Measurements from ENCODE around the gene GDF11. TPM values are rescaled to one million over a fixed set of nuclear protein-coding genes. Genes with fewer than 3 reads are reported as not detected.
A peak's percentile ranks its signal among the peaks of the same experiment; 100 is the strongest.

Gene GDF11
- polyA plus RNA-seq, 1 of the 3 experiments (the other 2 are of a cell fraction): 9.4 TPM

GRCh38 chr12:55700255-55701018 is 42.5 kb upstream of the GDF11 start:
- Histone ChIP-seq H3K4me1 (ENCODE audit: control insufficient read depth in 1 of 2, insufficient read depth in 2 of 2, low read depth in 1 of 2, low read length in 1 of 2) (peaks cover 0 to 3% of the 10 kb centered on the region in 2 experiments; a peak in 1 of 4 replicates), H3K9ac (no peak overlapping the region), H3K4me3 (ENCODE audit: low read depth in 2 of 2, low read length in 1 of 2) (no peak overlapping the region), H3K27ac (ENCODE audit: low read depth in 2 of 2, low read length in 1 of 2) (no peak overlapping the region), H4K20me1 (ENCODE audit: insufficient read depth) (no peaks in the 10 kb centered on the region), H3K4me2 (no peak overlapping the region), H3K9me2 (no peaks in the 10 kb centered on the region), H2AFZ (ENCODE audit: low read depth) (no peak overlapping the region), H3K27me3 (ENCODE audit: insufficient read depth) (no peaks in the 10 kb centered on the region), H3K36me3 (replicated peaks in 1 of 2; ENCODE audit: control insufficient read depth in 1 of 2, insufficient read depth in 2 of 2, low read length in 1 of 2) (no peaks in the 10 kb centered on the region), H3F3A (replicated peaks; ENCODE audit: insufficient read depth) (no peaks in the 10 kb centered on the region), H3K9me3 (no peaks in the 10 kb centered on the region), H3K79me2 (ENCODE audit: insufficient read depth) (no peaks in the 10 kb centered on the region)
- POLR2A ChIA-PET: interaction anchor here (1.0 kb wide), 1 partner anchor 15 kb away, joined by 3 read pairs; the partner anchor contains the start of gene BLOC1S1
- CTCF ChIA-PET: interaction anchor here (0.9 to 2.0 kb wide), 3 partner anchors 12 to 54 kb away, joined by 3 to 5 read pairs (median 3); a partner anchor contains a TSS
- TF ChIP-seq ELF1 (IDR thresholded peaks at IDR 0.05): no peak
- no peak for TF ChIP-seq POLR2AphosphoS5 (IDR thresholded peaks at IDR 0.05; ENCODE audit: low read depth, low read length)
- no peak for TF ChIP-seq EZH2phosphoT487 (IDR thresholded peaks at IDR 0.05; ENCODE audit: borderline replicate concordance, low read depth)
- TF ChIP-seq FOXJ3 (CRISPR knock-in tag; IDR thresholded peaks at IDR 0.05): no peak
- no peak for TF ChIP-seq FOSL2 (IDR thresholded peaks at IDR 0.05; ENCODE audit: borderline replicate concordance, low read depth)
- peak; percentile 53 for DNase-seq
- 67% methylated on average over 10 of the region's 21 CpGs for WGBS (ENCODE audit: low lambda C conversion rate)

- Histone ChIP-seq H3K9ac (no peak overlapping the region), H3K4me3 (ENCODE audit: low read depth in 2 of 2, low read length in 1 of 2) (no peak overlapping the region), H3K4me1 (ENCODE audit: control insufficient read depth in 1 of 2, insufficient read depth in 2 of 2, low read depth in 1 of 2, low read length in 1 of 2) (peaks cover 6 to 11% of the 10 kb centered on the region in 2 experiments; a peak in 1 of 4 replicates), H4K20me1 (ENCODE audit: insufficient read depth) (no peaks in the 10 kb centered on the region), H3K27me3 (ENCODE audit: insufficient read depth) (no peaks in the 10 kb centered on the region), H3K4me2 (no peak overlapping the region), H3F3A (replicated peaks; ENCODE audit: insufficient read depth) (no peaks in the 10 kb centered on the region), H3K9me2 (no peaks in the 10 kb centered on the region), H3K79me2 (ENCODE audit: insufficient read depth) (no peaks in the 10 kb centered on the region), H2AFZ (ENCODE audit: low read depth) (no peak overlapping the region), H3K9me3 (no peaks in the 10 kb centered on the region), H3K27ac (ENCODE audit: low read depth in 2 of 2, low read length in 1 of 2) (no peak overlapping the region), H3K36me3 (replicated peaks in 1 of 2; ENCODE audit: control insufficient read depth in 1 of 2, insufficient read depth in 2 of 2, low read length in 1 of 2) (no peaks in the 10 kb centered on the region)
- TF ChIP-seq NFIC (IDR thresholded peaks at IDR 0.05; ENCODE audit: borderline replicate concordance) (no peak), MAX (IDR thresholded peaks at IDR 0.05; ENCODE audit: low read depth) (no peak), FOXM1 (IDR thresholded peaks at IDR 0.05; ENCODE audit: low read depth) (no peak), NRF1 (IDR thresholded peaks at IDR 0.05; ENCODE audit: low read depth, low read length) (no peak), FOSL2 (IDR thresholded peaks at IDR 0.05; ENCODE audit: borderline replicate concordance, low read depth) (no peak), RCOR1 (IDR thresholded peaks at IDR 0.05; ENCODE audit: low read length) (no peak), ZBTB33 (IDR thresholded peaks at IDR 0.05; ENCODE audit: borderline replicate concordance, low read depth) (no peak), RXRA (IDR thresholded peaks at IDR 0.05; ENCODE audit: borderline replicate concordance, low read depth) (no peak), SMC3 (IDR thresholded peaks at IDR 0.05; ENCODE audit: low read depth, low read length) (no peak), MEF2A (IDR thresholded peaks at IDR 0.05; ENCODE audit: borderline replicate concordance, low read depth) (no peak), TCF12 (IDR thresholded peaks at IDR 0.05) (no peak), GATA2 (CRISPR knock-in tag; IDR thresholded peaks at IDR 0.05) (no peak), SIN3A (IDR thresholded peaks at IDR 0.05; ENCODE audit: borderline replicate concordance, low read depth, low read length) (no peak), RAD21 (IDR thresholded peaks at IDR 0.05; ENCODE audit: low read length) (no peak), CHD2 (IDR thresholded peaks at IDR 0.05; ENCODE audit: low read length, partially characterized antibody) (no peak), USF1 (IDR thresholded peaks at IDR 0.05; ENCODE audit: borderline replicate concordance, low read depth) (no peak), ELF1 (IDR thresholded peaks at IDR 0.05) (no peak), IRF3 (IDR thresholded peaks at IDR 0.05; ENCODE audit: low read depth, low read length) (no peak), USF2 (IDR thresholded peaks at IDR 0.05; ENCODE audit: borderline replicate concordance, low read depth, low read length) (no peak)
- ChIA-PET CTCF (interaction anchor here (1.3 to 2.4 kb wide), 2 partner anchors 9 to 18 kb away, joined by 3 to 6 read pairs; partner anchors contain the start of gene RDH5), POLR2A (no interaction called here)
- WGBS (ENCODE audit: low lambda C conversion rate): 91% methylated on average over 8 of the region's 8 CpGs
- no peak for DNase-seq
Measured at GRCh38 chr12:55702861-55703260, 40.1 kb upstream of the GDF11 start.

Measured in SK-N-SH (cell line).